Neural progenitor cell (in vitro differentiated cells): Measurements from ENCODE around the gene PLA2G4C.

Experiments
- CTCF ChIP-seq: fragments of 200-600 bp; sonication (generic); IDR thresholded peaks from 2 replicates; pipeline ENCODE4 v1.5.1; 2017; ENCODE audit warnings: antibody characterized with exemption, mild to moderate bottlenecking
- EZH2 ChIP-seq: fragments of 200-600 bp; sonication (generic); IDR thresholded peaks from 2 replicates; pipeline ENCODE4 v1.6.1; 2017; ENCODE audit warnings: antibody characterized with exemption, mild to moderate bottlenecking, moderate library complexity
- EZH2phosphoT487 ChIP-seq: fragments of 200-600 bp; sonication (generic); IDR thresholded peaks from 2 replicates; pipeline ENCODE4 v1.6.1; 2017; ENCODE audit warnings: antibody characterized with exemption

GRCh38 chr19:48152551-48152950 is 41.9 kb upstream of the PLA2G4C start:
- TF ChIP-seq CTCF (peak; percentile 90), EZH2 (no peak), EZH2phosphoT487 (no peak)
